22Rv1 (cell line): ENCODE results near the gene NCKAP1.

Experiments
- ZFX ChIP-seq: fragments of 450-650 bp; IDR thresholded peaks from 2 replicates; pipeline ENCODE4 v1.6.1; 2017; ENCODE audit warnings: antibody characterized with exemption, borderline replicate concordance
- TF ChIP-seq, protein P1 (sequence below): fragments of 450-650 bp; IDR thresholded peaks from 2 replicates; pipeline ENCODE4 v1.5.1; 2017; ENCODE audit warnings: mild to moderate bottlenecking

- TF ChIP-seq, protein P1, sequence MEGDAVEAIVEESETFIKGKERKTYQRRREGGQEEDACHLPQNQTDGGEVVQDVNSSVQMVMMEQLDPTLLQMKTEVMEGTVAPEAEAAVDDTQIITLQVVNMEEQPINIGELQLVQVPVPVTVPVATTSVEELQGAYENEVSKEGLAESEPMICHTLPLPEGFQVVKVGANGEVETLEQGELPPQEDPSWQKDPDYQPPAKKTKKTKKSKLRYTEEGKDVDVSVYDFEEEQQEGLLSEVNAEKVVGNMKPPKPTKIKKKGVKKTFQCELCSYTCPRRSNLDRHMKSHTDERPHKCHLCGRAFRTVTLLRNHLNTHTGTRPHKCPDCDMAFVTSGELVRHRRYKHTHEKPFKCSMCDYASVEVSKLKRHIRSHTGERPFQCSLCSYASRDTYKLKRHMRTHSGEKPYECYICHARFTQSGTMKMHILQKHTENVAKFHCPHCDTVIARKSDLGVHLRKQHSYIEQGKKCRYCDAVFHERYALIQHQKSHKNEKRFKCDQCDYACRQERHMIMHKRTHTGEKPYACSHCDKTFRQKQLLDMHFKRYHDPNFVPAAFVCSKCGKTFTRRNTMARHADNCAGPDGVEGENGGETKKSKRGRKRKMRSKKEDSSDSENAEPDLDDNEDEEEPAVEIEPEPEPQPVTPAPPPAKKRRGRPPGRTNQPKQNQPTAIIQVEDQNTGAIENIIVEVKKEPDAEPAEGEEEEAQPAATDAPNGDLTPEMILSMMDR = no peak
- TF ChIP-seq ZFX = no peak
Observed at GRCh38 chr2:182887753-182888415, 150.4 kb downstream of the NCKAP1 start.
